GM10847 (cell line): ENCODE results near the gene DDR1.

Source experiments
- POLR2A ChIP-seq: IDR thresholded peaks from 2 replicates; pipeline ENCODE4 v1.6.1; 2011; ENCODE audit not compliant: insufficient read length; ENCODE audit errors: extremely low read depth

The DDR1 gene

GRCh38 chr6:30898750-30899360 is 14.5 kb downstream of the DDR1 start:
- no peak for TF ChIP-seq POLR2A

GRCh38 chr6:30900863-30901417 is 16.6 kb downstream of the DDR1 start:
- TF ChIP-seq POLR2A = no peak

- no peak for TF ChIP-seq POLR2A
These were observed 17.1 kb downstream of the DDR1 start for GRCh38 chr6:30901436-30901835.

- no peak for TF ChIP-seq POLR2A
These were observed 18.4 kb downstream of the DDR1 start for GRCh38 chr6:30902709-30903108.

GRCh38 chr6:30903236-30903635 is 18.9 kb downstream of the DDR1 start:
- TF ChIP-seq POLR2A = no peak

- TF ChIP-seq POLR2A = peak; percentile 34
These were observed 23.7 kb downstream of the DDR1 start, which contains the start of gene GTF2H4 for GRCh38 chr6:30907758-30908591. TSS of gene GTF2H4 (plus strand) at chr6:30908207.

- TF ChIP-seq POLR2A = no peak
These were observed 24.4 kb downstream of the DDR1 start for GRCh38 chr6:30908700-30909099.

GRCh38 chr6:30912746-30913520 is 28.6 kb downstream of the DDR1 start:
- TF ChIP-seq POLR2A = no peak

- TF ChIP-seq POLR2A = no peak
These were observed 29.4 kb downstream of the DDR1 start for GRCh38 chr6:30913721-30914075.

GRCh38 chr6:30914076-30914853 is 29.9 kb downstream of the DDR1 start, which contains the start of gene VARS2:
TSS of gene VARS2 (plus strand) at chr6:30914238. CDS start at chr6:30914837, 599 bp downstream.
- peak; percentile 72 for TF ChIP-seq POLR2A

- TF ChIP-seq POLR2A = no peak
These were observed 30.7 kb downstream of the DDR1 start for GRCh38 chr6:30914854-30915590.

GRCh38 chr6:30915591-30915946 is 31.2 kb downstream of the DDR1 start:
- no peak for TF ChIP-seq POLR2A

GRCh38 chr6:30917041-30917440 is 32.7 kb downstream of the DDR1 start:
- TF ChIP-seq POLR2A = no peak

GRCh38 chr6:30917487-30917886 is 33.2 kb downstream of the DDR1 start:
- no peak for TF ChIP-seq POLR2A
